ENCODE data around the gene ZNF444.

DNA sequence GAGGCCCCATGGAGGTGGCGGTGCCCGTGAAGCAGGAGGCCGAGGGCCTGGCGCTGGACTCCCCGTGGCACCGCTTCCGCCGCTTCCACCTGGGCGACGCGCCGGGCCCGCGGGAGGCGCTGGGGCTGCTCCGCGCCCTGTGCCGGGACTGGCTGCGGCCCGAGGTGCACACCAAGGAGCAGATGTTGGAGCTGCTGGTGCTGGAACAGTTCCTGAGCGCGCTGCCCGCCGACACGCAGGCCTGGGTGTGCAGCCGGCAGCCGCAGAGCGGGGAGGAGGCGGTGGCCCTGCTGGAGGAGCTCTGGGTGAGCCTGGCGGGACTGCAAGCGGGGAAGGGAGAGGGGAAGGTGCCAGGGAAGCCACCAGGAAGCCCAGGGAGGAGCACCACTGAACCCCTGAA is 5.8 kb downstream of the ZNF444 start:
- TF ChIP-seq, protein P1, sequence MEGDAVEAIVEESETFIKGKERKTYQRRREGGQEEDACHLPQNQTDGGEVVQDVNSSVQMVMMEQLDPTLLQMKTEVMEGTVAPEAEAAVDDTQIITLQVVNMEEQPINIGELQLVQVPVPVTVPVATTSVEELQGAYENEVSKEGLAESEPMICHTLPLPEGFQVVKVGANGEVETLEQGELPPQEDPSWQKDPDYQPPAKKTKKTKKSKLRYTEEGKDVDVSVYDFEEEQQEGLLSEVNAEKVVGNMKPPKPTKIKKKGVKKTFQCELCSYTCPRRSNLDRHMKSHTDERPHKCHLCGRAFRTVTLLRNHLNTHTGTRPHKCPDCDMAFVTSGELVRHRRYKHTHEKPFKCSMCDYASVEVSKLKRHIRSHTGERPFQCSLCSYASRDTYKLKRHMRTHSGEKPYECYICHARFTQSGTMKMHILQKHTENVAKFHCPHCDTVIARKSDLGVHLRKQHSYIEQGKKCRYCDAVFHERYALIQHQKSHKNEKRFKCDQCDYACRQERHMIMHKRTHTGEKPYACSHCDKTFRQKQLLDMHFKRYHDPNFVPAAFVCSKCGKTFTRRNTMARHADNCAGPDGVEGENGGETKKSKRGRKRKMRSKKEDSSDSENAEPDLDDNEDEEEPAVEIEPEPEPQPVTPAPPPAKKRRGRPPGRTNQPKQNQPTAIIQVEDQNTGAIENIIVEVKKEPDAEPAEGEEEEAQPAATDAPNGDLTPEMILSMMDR (IDR thresholded peaks at IDR 0.05), result no peak
- no peak for TF ChIP-seq POLR2A (IDR thresholded peaks at IDR 0.05)
